IMR-90 (cell line): ENCODE data around the gene CARD18. TPM values are rescaled to one million over a fixed set of nuclear protein-coding genes. Genes with fewer than 3 reads are reported as not detected.
A peak's percentile ranks its signal among the peaks of the same experiment; 100 is the strongest.

Experiments
- ATAC-seq: fragments of 200-7000 bp; cut with Tn5 transposase; 2 replicates; pipeline ENCODE4 v1.9.1; 2020; ENCODE audit warnings: low read depth, mild to moderate bottlenecking, moderate library complexity
- BruUV-seq: library from RNA; stranded (reverse); fragments of 400-500 nt; replicated peaks from 2 replicates; lab custom pipeline; 2021; lab: Mats Ljungman, UMichigan
- CTCF ChIA-PET: fragments of 300-600 bp; formaldehyde crosslinking; extraction: SDS; loops from one replicate; lab custom pipeline; 2021; ENCODE audit warnings: antibody characterized with exemption; lab: Yijun Ruan, JAX
- POLR2A ChIA-PET: fragments of 300-600 bp; sonication (Branson Sonifier 250); formaldehyde crosslinking; loops from one replicate; lab custom pipeline; 2022; ENCODE audit warnings: antibody characterized with exemption; ENCODE audit not compliant: unreplicated experiment; lab: Charles Lee
- DNase-seq: peaks from one replicate; pipeline ENCODE4 v3.0.0; 2013
- H2AFZ ChIP-seq: replicated peaks from 2 replicates; pipeline ENCODE3; 2013; ENCODE audit warnings: low read length, mild to moderate bottlenecking; ENCODE audit not compliant: poor library complexity
- H2AK5ac ChIP-seq: 2 replicates; pipeline ENCODE4 v1.6.1; 2013; ENCODE audit warnings: low read depth, low read length, inconsistent platforms
- H2AK9ac ChIP-seq: replicated peaks from 2 replicates; pipeline ENCODE3; 2013; ENCODE audit warnings: mild to moderate bottlenecking, low read depth, low read length, moderate library complexity; ENCODE audit not compliant: poor library complexity
- H2BK120ac ChIP-seq: 2 replicates; pipeline ENCODE4 v1.6.1; 2013; ENCODE audit warnings: low read depth, low read length, inconsistent platforms
- H2BK15ac ChIP-seq: 3 replicates; pipeline ENCODE4 v1.6.1; 2013; ENCODE audit warnings: low read depth, low read length, inconsistent platforms
- H2BK20ac ChIP-seq: 2 replicates; pipeline ENCODE4 v1.6.1; 2013; ENCODE audit warnings: low read depth, mild to moderate bottlenecking, inconsistent platforms, low read length, moderate library complexity
- H2BK5ac ChIP-seq: 2 replicates; pipeline ENCODE4 v1.6.1; 2013; ENCODE audit warnings: mild to moderate bottlenecking, low read depth, low read length, inconsistent platforms; ENCODE audit not compliant: poor library complexity, severe bottlenecking
- H3K14ac ChIP-seq: replicated peaks from 2 replicates; pipeline ENCODE4 v1.6.1; 2013; ENCODE audit warnings: low read depth, low read length, inconsistent platforms
- H3K18ac ChIP-seq: 2 replicates; pipeline ENCODE4 v1.6.1; 2013; ENCODE audit warnings: low read depth, low read length, control low read depth
- H3K23ac ChIP-seq: 2 replicates; pipeline ENCODE4 v1.6.1; 2013; ENCODE audit warnings: low read depth, low read length, inconsistent platforms
- H3K27ac ChIP-seq: 2 replicates; pipeline ENCODE4 v1.5.1; 2013; ENCODE audit warnings: mild to moderate bottlenecking, control low read depth, low read length; ENCODE audit not compliant: insufficient read depth
- H3K27me3 ChIP-seq: 2 replicates; pipeline ENCODE4 v1.6.1; 2013; ENCODE audit warnings: low read length; ENCODE audit not compliant: control insufficient read depth, insufficient read depth
- H3K36me3 ChIP-seq: 2 replicates; pipeline ENCODE4 v1.6.1; 2013; ENCODE audit warnings: low read length, mixed read lengths; ENCODE audit not compliant: control insufficient read depth, insufficient read depth
- H3K4ac ChIP-seq: 2 replicates; pipeline ENCODE4 v1.6.1; 2013; ENCODE audit warnings: low read depth, low read length, inconsistent platforms
- H3K4me1 ChIP-seq: 2 replicates; pipeline ENCODE4 v1.6.1; 2013; ENCODE audit warnings: low read length, mixed read lengths; ENCODE audit not compliant: control insufficient read depth, insufficient read depth
- H3K4me2 ChIP-seq: 2 replicates; pipeline ENCODE4 v1.6.1; 2013; ENCODE audit warnings: low read depth, mild to moderate bottlenecking, control low read depth, low read length, moderate library complexity
- H3K4me3 ChIP-seq: 2 replicates; pipeline ENCODE4 v1.5.1; 2013; ENCODE audit warnings: low read depth, mild to moderate bottlenecking, control low read depth, low read length, moderate library complexity; ENCODE audit not compliant: insufficient read depth
- H3K56ac ChIP-seq: 2 replicates; pipeline ENCODE4 v1.6.1; 2013; ENCODE audit warnings: low read length, inconsistent platforms; ENCODE audit not compliant: insufficient read depth; ENCODE audit errors: extremely low read depth
- H3K79me1 ChIP-seq, 2 experiments: 2 replicates each; pipeline ENCODE4 v1.6.1; 2013; ENCODE audit warnings: low read length in 2 of 2, inconsistent platforms in 1 of 2, low read depth in 1 of 2
- H3K9ac ChIP-seq: 2 replicates; pipeline ENCODE4 v1.6.1; 2013; ENCODE audit warnings: low read depth, low read length, control low read depth
- H3K9me1 ChIP-seq: 2 replicates; pipeline ENCODE4 v1.6.1; 2013; ENCODE audit warnings: low read length, inconsistent platforms; ENCODE audit not compliant: insufficient read depth
- H3K9me3 ChIP-seq: 2 replicates; pipeline ENCODE4 v1.6.1; 2013; ENCODE audit warnings: low read length; ENCODE audit not compliant: control insufficient read depth, insufficient read depth
- H4K20me1 ChIP-seq: 2 replicates; pipeline ENCODE4 v1.6.1; 2013; ENCODE audit warnings: low read length, inconsistent platforms; ENCODE audit not compliant: insufficient read depth
- H4K5ac ChIP-seq: 2 replicates; pipeline ENCODE4 v1.6.1; 2013; ENCODE audit warnings: mild to moderate bottlenecking, low read depth, low read length, control low read depth
- H4K8ac ChIP-seq, 2 experiments: 2 replicates each; pipeline ENCODE4 v1.6.1; 2013; ENCODE audit warnings: low read depth in 2 of 2, low read length in 2 of 2, control low read depth in 1 of 2, inconsistent platforms in 1 of 2
- H4K91ac ChIP-seq: 2 replicates; pipeline ENCODE4 v1.6.1; 2013; ENCODE audit warnings: low read depth, low read length, inconsistent platforms; ENCODE audit not compliant: insufficient read depth
- BHLHE40 ChIP-seq: fragments of 150-350 bp; IDR thresholded peaks from 2 replicates; pipeline ENCODE4 v1.6.1; 2016; ENCODE audit warnings: mild to moderate bottlenecking, low read depth, low read length
- CEBPB ChIP-seq: IDR thresholded peaks from 2 replicates; pipeline ENCODE4 v1.6.1; 2012; ENCODE audit warnings: low read depth, low read length, improper control_type of control experiment
- MAFK ChIP-seq: IDR thresholded peaks from 2 replicates; pipeline ENCODE4 v1.6.1; 2012; ENCODE audit warnings: low read depth, low read length, improper control_type of control experiment
- MXI1 ChIP-seq: IDR thresholded peaks from 2 replicates; pipeline ENCODE4 v1.6.1; 2012; ENCODE audit warnings: low read depth, mild to moderate bottlenecking, low read length, moderate library complexity, borderline replicate concordance
- NFE2L2 ChIP-seq: fragments of 150-350 bp; IDR thresholded peaks from 2 replicates; pipeline ENCODE4 v1.6.1; 2016; ENCODE audit warnings: low read depth, mild to moderate bottlenecking, low read length
- POLR2A ChIP-seq: IDR thresholded peaks from 2 replicates; pipeline ENCODE4 v1.6.1; 2012; ENCODE audit warnings: mild to moderate bottlenecking, low read depth, low read length
- RCOR1 ChIP-seq: IDR thresholded peaks from 2 replicates; pipeline ENCODE4 v1.6.1; 2012; ENCODE audit warnings: mild to moderate bottlenecking, low read length, improper control_type of control experiment; ENCODE audit not compliant: insufficient replicate concordance
- RFX5 ChIP-seq: IDR thresholded peaks from 2 replicates; pipeline ENCODE4 v1.8.0; 2012; ENCODE audit warnings: low read depth, mild to moderate bottlenecking, low read length, moderate library complexity
- WGBS, 2 experiments: methylation state at CpG; one replicate each; pipeline versions ENCODE4 v1.1.5 to v1.1.7; 2013; ENCODE audit warnings: missing lambda C conversion rate in 2 of 2; ENCODE audit not compliant: insufficient read length in 1 of 2; ENCODE audit errors: extremely low coverage in 2 of 2; 5-methylcytosine and 5-hydroxymethylcytosine counted together
- dilution Hi-C: fragments of 300-500 bp; cut with HindIII; formaldehyde crosslinking; loops from one replicate; pipeline ENCODE4 v1.14.3; 2018; ENCODE audit warnings: low sequenced_read_pairs; ENCODE audit not compliant: unreplicated experiment
- in situ Hi-C: fragments of 300-500 bp; cut with MboI; formaldehyde crosslinking; loops from 3 replicates; pipeline ENCODE4 v1.14.3; 2019; ENCODE audit warnings: low sequenced_read_pairs, inconsistent platforms, mixed read lengths
- intact Hi-C: fragments of 100-400 bp; cut with micrococcal nuclease; formaldehyde crosslinking; loops from 2 replicates; pipeline ENCODE4 v1.10.0; 2022
- polyA plus RNA-seq, 3 experiments: library from polyadenylated mRNA; depleted of rRNA; stranded (reverse); fragments of >200 nt; gene quantifications; 2 replicates each; pipeline ENCODE4 v1.2.3, GENCODE V29; 2012; ENCODE audit warnings: low replicate concordance in 1 of 3
- total RNA-seq: library from RNA; depleted of rRNA; stranded (reverse); fragments of >200 nt; gene quantifications from 2 replicates; pipeline ENCODE4 v1.2.3, GENCODE V29; 2012

Gene CARD18
- total and polyA plus RNA-seq, 2 of the 4 experiments (the other 2 are of a cell fraction): not detected

DNA sequence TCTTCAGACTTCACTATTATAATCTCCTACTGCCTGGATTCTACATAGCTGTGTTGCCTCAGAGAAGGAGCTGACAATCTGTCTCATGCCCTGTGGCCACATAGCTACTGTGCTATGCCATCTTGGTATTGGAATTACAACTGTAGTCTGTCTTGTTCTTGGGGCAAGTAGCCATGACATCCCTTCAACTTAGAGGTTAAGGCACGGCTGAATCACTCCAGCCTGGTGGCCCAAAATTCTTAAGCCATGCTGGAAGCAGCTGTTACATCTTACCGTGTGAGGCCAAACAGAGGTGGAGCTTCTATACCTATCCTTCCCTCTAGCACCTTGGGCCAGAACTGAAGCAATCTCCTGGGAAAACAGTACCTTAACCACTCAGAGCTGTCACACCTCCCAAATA is 14.8 kb downstream of the CARD18 start:
- H4K20me1 ChIP-seq: no peaks in the 10 kb centered on the region
- H3K23ac ChIP-seq: 0 out of 2 replicates have a peak overlapping the region, but pooled peaks have one; percentile 37
- no peak overlapping the region for H2BK5ac ChIP-seq
- 0 out of 2 replicates have a peak overlapping the region, but pooled peaks have one; percentile 44 for H3K14ac ChIP-seq
- H2BK20ac ChIP-seq: no peak overlapping the region
- H3K4me2 ChIP-seq: no peak overlapping the region
- no peaks in the 10 kb centered on the region for H3K36me3 ChIP-seq
- H3K9me3 ChIP-seq: no peaks in the 10 kb centered on the region
- H3K9me1 ChIP-seq: no peaks in the 10 kb centered on the region
- H2BK15ac ChIP-seq: 0 out of 3 replicates have a peak overlapping the region, but pooled peaks have one; percentile 26
- BruUV-seq: no TSS peak
- no peak overlapping the region for H2BK120ac ChIP-seq
- H4K91ac ChIP-seq: no peak overlapping the region
- H3K4me3 ChIP-seq: no peak overlapping the region
- ATAC-seq (no peak), DNase-seq (no peak)
- TF ChIP-seq CEBPB: no peak
- TF ChIP-seq POLR2A: no peak
- TF ChIP-seq BHLHE40: no peak
- TF ChIP-seq MAFK: no peak
- TF ChIP-seq RCOR1: no peak
- no peak for TF ChIP-seq NFE2L2
- no peak for TF ChIP-seq RFX5
- TF ChIP-seq MXI1: no peak
- no peak overlapping the region for H3K56ac ChIP-seq
- H2AFZ ChIP-seq: no peak overlapping the region
- H4K5ac ChIP-seq: no peak overlapping the region
- no peak overlapping the region for H3K4ac ChIP-seq
- no peak overlapping the region for H3K27ac ChIP-seq
- no peak overlapping the region for H3K9ac ChIP-seq
- H4K8ac ChIP-seq: no peak overlapping the region
- dilution Hi-C loops (no loop called here), in situ Hi-C loops (no loop called here), intact Hi-C loops (no loop called here)
- ChIA-PET CTCF (no interaction called here), POLR2A (no interaction called here)
- no peak overlapping the region for H2AK9ac ChIP-seq
- no peak overlapping the region for H2AK5ac ChIP-seq
- no peaks in the 10 kb centered on the region for H3K79me1 ChIP-seq
- no peaks in the 10 kb centered on the region for H3K4me1 ChIP-seq
- H3K18ac ChIP-seq: no peak overlapping the region
- H3K27me3 ChIP-seq: no peaks in the 10 kb centered on the region
- WGBS, 2 experiments: 100% methylated on average over 1 of the region's 2 CpGs; no CpG with 5 or more reads in 1 of the 2 experiments
